SK-N-MC (cell line): ENCODE data around the gene NUSAP1.

ENCODE experiments used
- EZH2 ChIP-seq: fragments of 200-600 bp; sonication (generic); IDR thresholded peaks from one replicate; pipeline ENCODE4 v1.6.1; 2017; ENCODE audit warnings: antibody characterized with exemption
- FOXP2 ChIP-seq: optimal IDR thresholded peaks from 2 replicates; pipeline ENCODE3; 2011; ENCODE audit warnings: mild to moderate bottlenecking, moderate library complexity; ENCODE audit not compliant: insufficient read depth; ENCODE audit errors: extremely low read length, control extremely low read depth
- POLR2AphosphoS5 ChIP-seq: IDR thresholded peaks from 2 replicates; pipeline ENCODE4 v1.6.1; 2012; ENCODE audit warnings: mild to moderate bottlenecking, low read depth, low read length, borderline replicate concordance

DNA sequence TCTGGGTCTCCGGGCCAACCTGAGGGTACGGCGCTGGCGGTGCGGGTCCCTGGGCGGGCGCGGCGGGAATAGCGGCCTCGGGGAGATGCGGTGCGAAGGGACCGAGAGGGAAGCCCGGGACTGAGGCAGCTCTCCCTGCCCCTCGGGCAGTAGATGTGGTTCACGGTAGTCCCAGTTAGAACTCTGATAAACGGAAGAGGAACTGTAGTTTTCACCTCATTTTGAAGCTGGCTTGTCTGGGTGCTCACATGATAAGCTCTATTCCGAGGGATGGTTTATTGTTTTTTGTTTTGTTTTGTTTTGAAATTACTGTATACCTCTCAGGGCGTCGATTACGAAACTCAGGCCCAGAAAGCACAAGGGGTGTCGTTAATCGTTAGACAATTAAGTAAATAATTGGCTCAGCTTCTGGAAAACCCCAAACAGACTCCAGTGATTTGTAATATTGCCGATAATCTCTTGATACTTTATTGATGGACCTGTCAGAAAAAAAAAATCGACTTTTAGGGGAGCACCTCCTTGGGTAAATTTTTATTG is 413 bp downstream of the NUSAP1 start:
- TF ChIP-seq POLR2AphosphoS5 (no peak), EZH2 (no peak), FOXP2 (no peak)
